SH-SY5Y (cell line): Measurements from ENCODE around the gene CELF2.

Experiments used
- GATA2 ChIP-seq: IDR thresholded peaks from 2 replicates; pipeline ENCODE4 v1.6.1; 2011; ENCODE audit warnings: mild to moderate bottlenecking, low read depth, low read length
- GATA3 ChIP-seq: IDR thresholded peaks from 2 replicates; pipeline ENCODE4 v1.6.1; 2011; ENCODE audit warnings: low read depth, mild to moderate bottlenecking, low read length, moderate library complexity

DNA sequence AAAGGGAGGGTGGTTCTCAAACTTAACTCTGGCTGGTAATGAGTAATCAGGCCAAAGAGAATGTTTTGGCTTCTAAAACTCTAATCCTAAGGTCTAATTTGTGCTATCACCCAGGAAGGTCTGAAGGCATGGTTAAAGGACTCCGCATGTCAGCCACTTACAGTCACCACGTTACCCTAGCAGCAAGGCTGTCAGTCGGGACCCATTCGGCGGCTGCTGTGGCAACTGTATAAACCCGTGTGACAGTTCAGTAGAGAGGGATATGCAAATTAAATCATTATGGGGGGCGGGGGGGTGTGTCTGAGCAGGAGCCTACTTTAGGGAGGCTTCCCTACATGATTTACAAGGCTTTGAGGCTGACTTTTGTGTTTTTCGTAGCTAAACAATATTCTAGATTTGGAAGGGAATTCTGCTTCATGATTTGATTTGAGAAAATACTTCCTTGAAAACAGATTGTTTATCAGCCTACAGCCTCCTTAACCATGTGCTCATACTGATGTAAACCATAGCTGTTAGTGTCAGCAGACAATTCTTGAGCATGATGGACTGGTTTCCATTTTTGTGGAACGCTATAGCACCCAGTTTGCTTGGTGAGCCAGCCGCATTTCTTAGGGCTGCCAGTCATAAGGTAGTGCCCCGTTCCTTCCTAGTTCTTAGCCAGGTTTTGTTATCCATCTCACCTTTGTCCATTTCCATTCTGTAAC lies 309.4 kb downstream of the CELF2 start:
- TF ChIP-seq GATA2, result no peak
- TF ChIP-seq GATA3, result no peak
